Stimulated activated CD8-positive, alpha-beta memory T cell treated with anti-CD3 and anti-CD28 coated beads, Interleukin-7, amount 100 ng/mL, for 24 hours (primary cell): Measurements from ENCODE around the gene SCFD2.

Source experiments
- DNase-seq: peaks from one replicate; pipeline ENCODE4 v3.0.0-alpha.2; 2020; ENCODE audit warnings: low read depth

Gene SCFD2

DNA sequence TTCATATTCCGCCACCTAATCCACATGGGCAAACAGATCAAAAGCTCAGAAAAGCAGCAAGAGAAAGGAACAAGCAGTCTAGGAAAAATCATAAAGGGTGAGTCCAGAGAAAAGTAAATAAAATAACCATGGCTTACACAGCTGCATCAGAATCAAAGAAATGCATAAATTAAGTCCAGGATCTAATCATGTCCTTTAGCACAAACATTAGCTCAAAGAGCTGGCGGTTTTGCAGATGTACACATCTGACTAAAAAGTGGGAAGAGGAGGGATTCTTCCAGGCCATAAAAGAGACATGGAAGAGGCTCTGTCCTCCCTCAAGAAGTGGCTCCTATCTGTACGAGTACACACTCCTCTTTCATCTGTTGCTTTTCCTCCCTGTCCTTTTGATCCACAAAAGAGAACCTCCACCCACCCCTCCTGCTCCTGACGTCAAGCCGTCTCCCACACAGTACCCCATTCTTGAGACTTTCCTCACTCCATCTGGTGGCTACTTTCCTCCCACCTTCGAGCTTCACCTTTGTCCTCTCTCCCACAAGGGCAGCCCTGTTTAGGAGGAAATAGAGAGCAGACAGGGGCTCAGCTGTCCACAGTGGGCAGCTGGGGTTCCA, 411.2 kb downstream of the SCFD2 start:
- DNase-seq, result no peak

DNA sequence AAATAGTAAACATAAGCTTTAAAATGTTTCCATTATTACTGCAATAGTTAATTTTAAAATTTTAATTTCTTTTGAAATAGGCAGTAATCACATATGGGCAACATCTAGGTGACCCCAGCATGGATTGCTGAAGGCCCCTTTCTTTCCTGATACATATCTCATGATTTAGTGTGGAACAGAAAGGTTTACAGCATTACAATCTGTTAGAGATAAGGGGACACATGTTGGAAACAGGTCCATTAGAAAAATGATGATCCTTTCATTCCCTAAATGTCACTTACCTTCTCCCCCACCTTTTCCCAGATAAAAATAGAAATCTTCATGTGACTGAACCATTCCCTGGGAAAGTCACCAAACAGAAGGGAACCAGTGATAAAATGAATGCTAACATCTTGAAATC, 413.3 kb downstream of the SCFD2 start:
- DNase-seq, result no peak

DNA sequence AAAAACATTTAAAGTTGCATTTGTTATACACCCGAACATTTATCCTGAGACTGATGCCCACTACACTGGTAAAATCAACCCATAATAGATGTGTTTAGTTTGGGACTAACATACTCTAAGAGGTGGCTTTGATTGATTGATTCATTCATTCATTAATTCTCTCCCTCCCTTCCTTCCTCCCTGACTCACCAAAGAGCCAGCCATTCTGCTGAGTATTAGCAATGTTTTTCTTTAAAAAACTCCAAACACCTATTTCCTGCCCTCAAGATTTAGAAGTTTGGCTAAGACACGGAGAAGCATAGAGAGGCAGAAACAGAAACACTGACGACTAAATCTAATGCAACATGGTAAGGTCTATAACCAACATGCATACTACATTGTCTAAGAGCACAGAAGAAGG, 414.8 kb downstream of the SCFD2 start:
- no peak for DNase-seq

DNA sequence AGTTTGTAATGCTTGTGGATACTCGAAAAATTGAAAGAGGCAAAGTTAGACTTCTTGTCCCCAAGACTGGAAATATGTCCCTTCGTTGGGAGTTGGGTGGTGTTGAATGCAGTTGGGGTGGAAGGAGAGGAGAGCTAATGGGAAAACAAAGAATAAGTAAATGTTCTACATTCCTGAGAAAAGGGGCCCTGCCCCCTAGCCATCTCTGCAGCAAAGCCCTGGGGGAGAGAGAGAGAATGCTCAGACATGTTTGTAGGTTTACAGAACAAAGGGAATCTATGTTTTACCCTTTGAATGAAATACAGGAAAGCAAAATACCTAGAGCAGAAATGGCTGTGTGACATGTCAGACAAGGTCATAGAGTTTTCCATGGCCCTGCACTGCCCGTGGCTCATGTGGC, 415.6 kb downstream of the SCFD2 start:
- no peak for DNase-seq

DNA sequence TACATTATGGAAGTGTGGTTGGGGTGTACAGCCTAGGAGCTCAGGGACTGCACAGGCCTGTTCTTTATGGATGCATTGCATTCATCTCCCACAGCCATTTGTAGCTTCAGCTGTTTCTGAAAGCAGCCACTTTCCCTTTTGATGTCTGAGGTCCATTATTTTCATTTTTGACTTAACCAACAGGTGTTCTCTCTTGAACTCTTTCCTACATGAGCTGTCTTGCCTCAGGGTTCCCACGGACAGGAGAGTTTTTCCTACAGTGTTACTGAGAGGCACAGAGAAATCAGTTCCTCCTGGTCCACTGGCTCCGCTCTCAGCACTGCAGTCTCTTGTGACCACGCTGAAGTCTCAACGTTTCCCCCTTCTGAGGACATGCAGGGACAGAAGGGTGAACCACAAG, 416.5 kb downstream of the SCFD2 start:
- DNase-seq, result no peak

DNA sequence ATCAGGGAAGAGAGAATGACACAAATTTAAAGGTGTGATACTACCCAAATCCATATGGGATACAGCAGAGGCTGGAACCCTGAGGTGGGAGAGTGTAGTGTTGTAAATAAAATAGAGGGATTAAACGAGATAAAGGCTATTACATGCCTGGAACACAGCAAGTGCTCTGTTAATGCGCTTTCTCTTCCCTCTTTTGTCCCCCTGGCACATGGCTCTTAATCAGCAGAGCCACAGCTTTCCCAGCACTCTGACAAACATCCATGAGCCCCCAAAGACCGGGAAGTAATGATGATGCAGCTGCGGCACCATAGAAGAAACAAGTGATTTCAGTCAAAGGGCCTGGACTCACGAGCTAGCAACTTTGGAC, 417.8 kb downstream of the SCFD2 start:
- no peak for DNase-seq

DNA sequence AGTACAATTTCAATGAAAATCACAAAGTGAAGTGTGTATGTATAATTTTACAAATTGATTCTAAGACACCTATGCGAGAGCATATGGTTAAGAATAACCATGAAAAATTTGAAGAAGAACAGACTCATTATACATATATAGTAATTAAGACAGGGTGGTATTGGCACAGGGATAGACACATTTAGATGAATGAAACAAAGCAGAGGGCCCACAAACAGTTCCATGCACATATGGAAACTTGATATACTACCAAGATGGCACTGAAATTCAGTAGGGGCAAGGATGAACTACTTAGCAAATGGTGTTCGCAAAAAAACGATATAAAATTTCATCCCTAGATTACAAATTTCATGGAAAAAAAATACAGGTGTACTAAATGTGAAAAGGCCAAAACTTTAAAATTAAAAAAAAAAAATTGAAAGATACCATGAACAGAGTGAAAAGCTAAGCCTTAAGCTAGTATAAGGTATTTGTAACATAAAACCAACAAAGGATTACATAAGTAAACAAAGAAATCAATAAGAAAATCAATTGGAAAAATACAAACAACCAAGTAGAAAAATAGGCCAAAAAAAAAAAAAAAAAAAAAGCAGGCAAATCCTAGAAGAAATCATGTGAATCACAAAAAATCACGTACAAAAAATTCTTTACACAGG, 418.3 kb downstream of the SCFD2 start:
- DNase-seq, result no peak

DNA sequence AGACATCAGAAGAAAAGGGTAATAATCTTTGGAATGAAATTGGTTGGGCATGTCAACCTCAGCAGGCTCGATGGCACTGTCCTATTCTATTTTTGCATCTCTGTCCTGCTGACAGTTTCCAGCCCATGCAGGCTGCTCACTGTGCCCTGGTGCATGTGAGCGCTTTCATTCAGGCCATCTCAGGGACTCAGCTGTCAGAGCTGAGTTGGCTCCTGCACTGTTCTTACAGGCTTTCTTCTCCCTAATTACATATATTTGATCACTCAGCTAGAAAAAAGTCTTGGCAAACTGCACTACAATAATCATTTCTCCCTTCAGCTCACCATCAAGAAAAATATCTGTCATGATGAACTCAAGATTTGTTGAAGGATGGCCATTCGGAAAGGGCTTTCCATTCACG, 419.0 kb downstream of the SCFD2 start:
- DNase-seq, result no peak

DNA sequence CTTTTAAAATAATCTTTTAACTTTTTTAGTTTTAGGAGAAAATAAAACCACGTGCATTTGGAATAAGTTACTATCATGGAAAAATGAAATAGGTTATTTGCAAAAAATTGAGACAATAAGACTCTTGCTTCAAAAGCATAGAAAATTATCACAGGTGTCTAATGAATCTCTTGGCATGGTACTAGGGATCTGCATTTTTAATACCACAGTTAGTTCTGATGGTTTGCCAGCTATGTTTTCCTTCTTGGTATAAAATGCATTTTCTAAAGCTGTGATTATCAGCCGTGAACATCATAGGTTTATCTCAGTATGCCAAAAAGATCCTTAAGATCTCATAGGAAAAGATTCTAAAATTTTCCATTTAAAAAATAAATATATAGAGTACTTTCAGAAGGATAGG, 419.9 kb downstream of the SCFD2 start:
- DNase-seq, result no peak

DNA sequence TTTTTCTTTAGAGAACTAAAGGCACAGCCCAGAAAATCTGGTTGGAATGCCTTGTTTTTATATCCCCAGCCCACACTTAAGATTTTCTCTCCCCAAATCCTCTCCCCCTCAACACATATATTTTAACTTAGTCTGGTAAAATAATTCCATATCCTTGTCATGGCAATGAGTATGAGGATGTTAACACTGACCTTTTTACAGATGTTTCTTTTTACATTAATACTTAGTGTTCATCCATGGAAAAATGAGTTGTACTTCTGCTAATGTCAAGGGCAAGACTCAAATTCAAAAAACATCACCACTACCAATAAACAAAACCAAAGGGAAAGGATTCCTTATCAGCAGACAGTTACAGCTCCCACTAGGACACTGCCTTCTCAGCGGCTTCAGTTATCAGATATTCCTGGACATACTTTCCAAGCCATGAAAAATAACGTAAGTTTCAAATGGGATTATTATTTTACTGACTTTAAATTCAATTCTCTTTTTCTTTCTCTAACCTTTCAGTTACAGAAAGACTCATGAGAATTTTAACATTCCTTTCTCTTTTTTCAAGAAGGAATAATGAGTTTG, 420.4 kb downstream of the SCFD2 start:
- no peak for DNase-seq

DNA sequence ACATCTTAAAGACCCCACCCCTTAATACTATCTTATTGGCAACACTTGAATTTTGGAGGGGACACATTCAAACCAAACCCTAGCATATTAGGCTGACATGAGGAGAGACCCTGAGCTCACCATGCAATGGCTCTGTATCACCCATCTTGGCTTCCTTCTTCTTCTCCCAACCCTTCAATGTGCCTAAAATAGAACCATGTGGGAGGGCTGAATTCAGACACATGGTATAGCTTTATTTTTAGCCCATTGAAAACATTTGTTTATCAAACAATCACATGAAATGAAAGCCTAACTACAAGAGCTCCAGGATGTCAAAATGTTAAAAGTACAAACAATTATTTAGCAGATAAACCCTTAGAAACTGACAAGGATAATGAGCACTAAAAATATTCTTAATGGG, 422.2 kb downstream of the SCFD2 start:
- DNase-seq, result no peak

DNA sequence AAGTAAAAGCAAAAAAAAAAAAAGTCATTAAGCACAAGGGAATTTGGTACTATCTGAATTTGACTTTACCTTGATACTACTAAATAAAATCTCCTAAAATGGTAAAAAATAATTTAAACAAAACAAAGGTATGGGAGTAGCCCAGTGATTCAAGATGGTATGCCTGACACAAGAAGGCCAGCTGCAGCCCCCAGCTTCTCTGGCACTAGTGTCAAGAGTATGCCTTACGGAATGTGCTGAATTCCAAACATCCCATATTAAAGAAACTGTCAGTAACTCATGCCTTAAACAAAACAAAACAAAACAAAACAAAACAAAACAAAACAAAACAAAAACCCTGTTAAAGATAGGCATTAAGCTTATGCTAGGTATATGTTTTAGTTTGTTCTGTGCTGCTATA, 422.9 kb downstream of the SCFD2 start:
- DNase-seq, result no peak

DNA sequence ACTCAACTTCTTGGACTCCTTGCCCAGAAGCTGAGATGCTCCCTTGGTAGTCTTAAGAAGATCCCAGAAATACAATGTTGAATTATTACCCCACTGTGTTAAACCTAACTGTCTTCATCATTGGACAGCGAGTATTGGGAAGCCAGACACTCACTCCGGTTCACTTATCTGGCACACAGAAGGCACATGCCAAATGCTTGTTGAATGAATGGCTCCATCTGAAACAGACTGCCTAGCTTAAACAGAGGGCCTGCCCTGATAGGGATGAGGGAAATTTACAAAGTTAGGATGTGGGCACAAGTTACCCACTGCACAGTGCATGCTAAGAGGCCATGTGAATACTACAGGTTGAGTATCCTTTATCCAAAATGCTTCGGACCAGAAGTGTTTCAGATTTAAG, 424.4 kb downstream of the SCFD2 start:
- no peak for DNase-seq

DNA sequence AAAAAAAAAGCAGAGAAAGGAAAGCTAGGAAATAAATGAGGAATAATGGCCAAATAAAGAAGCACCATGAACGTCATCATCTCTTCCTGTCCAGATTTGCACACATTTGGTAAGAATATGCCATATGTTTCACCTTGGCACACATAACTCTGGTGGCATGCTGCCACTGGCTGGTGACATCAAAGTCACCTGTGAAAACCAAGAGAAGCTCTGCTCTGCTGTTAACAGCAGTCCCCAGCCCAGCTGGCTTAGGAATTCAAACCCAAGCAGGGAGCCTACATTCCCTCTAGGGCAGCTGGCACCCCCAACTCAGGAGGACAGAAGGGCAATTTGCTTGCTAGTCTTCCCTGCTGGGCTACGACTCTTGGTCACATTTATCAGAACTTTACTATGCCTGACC, 426.1 kb downstream of the SCFD2 start:
- no peak for DNase-seq

DNA sequence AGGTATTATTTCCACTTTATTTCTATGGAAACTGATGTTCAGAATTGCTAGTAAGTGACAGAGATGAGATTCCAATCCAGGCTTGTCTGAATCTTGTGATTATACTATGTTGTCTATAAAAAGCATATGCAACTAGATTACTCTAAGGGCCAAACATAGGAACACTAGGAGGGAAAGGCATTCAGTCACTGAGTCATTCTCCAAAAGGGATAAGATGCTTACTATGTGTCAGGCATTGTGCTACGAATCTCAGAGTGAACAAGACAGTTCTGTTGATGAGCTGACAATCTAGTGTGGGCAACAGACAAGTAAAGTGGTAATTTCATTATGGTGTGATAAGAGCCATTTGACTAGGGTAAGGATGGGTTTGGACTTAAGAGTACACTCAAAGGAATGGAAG, 426.5 kb downstream of the SCFD2 start:
- DNase-seq, result no peak

DNA sequence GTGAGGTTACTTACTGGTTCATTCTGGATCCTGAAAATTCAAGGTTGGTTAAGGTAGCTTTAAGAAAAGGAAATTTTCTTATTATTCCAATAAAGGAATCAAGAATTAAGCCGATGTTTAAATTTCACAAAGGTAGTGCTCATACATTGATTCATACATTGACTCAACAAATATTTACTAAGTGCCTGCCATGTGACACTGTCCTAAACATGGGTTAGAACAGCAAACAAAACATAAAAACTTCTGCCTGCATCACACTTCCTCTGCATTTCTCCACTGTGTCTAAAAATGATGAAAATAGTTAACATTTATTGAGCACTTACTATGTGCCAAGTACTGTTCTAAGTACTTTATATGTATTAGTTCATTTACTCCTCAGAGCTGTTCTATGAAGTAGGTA, 428.0 kb downstream of the SCFD2 start:
- DNase-seq, result no peak

DNA sequence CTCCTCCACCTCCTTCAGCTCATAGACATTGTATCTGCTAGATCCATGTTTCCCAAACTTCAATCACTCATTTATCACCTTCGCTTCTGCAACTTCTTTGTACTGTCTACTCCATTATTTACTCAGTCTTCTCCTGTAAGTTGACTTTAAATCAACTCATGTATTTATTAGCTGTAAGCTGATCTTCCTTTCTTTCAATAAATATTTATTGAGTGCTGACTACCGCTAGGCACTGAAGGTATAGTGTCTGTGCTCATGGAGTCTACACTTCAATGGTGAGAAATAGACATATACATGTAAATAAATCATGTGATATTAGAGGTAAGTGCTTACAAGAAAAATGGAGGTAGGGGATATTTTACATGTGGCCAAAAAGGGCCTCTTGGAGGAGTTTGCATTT, 429.1 kb downstream of the SCFD2 start:
- no peak for DNase-seq

DNA sequence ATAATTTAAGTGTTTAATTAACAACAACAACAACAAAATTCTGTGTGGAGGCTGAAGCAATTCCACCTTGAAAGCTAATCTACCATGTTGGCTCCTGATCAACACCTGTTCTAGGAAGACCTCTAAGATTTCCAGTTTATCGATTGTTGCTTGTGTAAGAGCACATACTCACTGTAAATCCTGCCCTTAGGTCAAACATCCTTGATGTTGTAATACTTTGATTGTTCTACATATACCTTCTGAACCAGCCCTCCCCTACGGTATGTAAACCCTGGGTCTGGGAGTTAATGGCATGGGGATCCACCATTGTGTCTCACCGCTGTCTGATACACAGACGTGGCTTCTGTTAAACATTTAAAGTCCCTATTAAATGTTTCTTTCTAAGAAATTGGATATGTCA, 430.5 kb downstream of the SCFD2 start:
- no peak for DNase-seq

DNA sequence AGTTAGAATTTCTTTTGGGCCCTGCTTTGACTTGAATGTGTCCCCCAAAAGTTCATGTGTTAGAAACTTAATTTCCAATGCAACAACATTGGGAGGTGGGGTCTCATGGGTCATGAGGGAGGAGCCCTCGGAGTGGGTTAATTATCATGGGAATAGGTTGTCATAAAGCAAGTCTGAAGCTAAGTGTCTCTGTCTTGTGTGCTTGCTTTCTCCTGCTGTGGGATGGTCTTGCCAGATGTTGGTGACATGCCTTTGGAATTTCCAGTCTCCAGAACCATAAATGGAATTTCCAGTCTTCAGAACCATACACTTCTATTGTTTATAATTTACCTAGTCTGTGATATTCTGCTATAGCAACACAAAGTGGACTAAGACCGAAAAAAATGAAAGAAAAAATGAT, 432.1 kb downstream of the SCFD2 start:
- no peak for DNase-seq

DNA sequence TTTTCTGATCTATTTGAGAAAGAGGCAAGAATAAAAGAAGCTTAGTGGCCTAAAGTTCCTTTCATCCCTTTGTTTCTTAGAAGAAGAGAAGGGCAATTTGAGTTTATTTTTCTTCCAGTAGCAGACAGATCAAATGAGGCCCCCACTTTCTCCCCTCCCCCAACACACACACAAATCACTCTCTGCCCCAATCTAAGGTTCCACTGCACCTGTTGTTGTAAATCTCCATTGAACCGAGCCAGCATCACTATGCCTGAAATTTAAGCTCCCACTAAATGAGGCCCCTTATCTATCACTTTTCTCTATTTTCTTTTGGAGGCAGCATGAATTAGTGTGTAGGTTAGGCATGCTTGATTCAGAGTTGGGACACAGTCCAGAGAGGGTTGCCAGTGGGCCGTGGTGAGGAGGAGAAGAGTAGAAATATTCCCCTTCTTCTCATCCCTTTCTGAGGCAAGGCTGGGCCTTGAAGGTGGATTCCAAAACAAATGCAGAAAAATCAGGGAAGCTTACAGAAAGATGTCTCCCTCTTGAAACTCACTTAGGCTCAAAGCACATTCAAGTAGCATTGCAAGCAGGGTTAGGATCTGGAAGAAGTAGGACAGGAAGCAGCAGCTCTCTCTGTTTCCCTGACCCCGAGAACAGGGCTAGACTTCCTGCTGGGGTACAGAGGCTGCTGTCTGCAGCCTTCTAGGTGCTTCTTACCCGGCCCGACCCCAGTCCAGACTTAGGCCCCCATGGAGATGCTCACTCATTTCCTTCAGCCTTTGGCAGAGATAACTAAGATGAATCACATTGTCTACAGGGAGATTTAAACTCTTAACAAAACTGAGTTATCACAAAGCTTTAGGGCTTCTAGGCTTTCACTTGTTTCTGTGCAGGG, 433.0 kb downstream of the SCFD2 start:
- no peak for DNase-seq

DNA sequence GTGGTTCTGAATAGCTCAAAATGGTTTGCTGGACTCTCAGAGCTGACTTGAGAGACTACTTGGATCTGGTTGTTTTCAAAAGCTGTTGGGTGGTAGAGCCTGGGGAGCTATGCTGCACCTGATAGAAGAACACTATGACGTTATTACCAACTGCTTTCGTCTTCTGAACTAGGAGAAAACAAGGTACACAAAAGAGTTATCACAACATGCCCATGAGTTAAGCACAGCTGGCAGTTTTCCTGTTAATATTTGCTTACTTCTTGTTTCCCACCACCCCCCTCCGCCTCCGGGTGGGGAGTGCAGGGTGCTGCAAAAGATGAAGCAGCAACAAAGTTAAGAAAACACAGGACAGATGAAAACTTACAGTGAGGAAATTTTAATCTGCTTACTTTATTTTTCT, 434.6 kb downstream of the SCFD2 start:
- DNase-seq, result no peak

DNA sequence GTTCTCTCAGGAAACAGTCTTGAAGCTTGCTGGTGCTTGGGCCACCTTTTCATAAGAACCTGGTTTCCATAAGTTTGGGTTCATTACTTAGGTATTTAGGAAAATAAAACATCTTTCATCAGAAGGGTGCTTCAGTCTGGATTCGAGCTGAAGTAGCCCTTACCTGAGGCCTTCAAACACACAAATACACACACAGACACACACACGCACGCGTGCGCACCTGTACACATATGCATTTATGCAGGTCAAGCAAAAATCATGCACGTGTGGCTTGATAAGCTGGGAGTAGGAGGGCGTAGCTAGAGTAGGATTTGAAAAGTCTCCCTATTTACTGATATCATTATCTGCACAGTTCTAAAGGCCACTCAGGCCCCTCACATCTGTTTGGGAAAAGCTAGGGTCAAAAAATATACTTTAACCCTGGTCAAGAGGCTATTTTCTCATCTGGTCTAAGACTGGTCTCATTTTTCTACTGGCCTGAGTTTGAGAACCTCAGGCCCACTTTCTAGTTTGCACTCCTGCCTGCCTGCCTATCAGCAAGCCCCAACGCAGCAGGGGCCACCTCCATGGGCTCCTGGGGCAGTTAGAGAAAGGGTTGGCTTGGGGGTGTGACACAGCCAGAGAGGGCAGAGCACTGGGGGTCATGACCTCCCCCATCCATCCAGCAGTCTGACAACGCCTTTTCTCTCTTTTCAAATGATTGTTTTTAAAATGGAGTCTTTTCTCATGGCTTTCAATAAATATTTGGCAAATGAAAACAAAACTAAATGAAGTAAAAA, 439.5 kb downstream of the SCFD2 start:
- no peak for DNase-seq
